HG03039 (cell line): ENCODE data around the gene PANK1.

Experiments
- ATAC-seq: cut with Tn5 transposase; IDR thresholded peaks from one replicate; pipeline ENCODE4 v1.9.1; 2021; ENCODE audit warnings: mild to moderate bottlenecking, moderate library complexity; ENCODE audit not compliant: unreplicated experiment

The PANK1 gene

DNA sequence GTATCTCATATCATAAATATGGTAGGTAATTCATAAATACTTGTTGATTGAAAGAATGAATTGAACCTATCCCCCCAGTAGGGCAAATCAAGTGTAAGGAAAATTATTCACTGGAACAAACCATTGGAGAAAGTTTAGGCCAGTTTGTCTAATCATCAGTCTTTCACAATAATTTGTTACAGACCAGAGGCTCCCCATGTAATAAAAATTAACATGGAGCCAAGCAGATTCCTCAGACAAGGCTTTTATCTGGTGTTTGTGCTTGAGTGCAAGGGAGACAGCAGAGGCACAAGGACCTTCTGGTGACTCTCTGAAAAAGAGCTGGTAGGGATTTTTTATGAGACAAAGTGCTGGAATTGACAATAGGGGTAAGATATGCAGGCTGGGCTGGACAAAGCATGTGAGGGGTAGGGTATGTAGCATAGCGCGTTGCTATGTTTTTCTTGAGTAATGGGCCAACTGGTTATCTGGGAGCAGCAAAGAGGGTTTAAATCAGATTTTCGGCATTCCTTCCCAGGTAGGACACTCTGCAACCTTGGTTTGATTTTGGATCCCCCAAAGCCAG, 7.8 kb upstream of the PANK1 start:
- no peak for ATAC-seq

DNA sequence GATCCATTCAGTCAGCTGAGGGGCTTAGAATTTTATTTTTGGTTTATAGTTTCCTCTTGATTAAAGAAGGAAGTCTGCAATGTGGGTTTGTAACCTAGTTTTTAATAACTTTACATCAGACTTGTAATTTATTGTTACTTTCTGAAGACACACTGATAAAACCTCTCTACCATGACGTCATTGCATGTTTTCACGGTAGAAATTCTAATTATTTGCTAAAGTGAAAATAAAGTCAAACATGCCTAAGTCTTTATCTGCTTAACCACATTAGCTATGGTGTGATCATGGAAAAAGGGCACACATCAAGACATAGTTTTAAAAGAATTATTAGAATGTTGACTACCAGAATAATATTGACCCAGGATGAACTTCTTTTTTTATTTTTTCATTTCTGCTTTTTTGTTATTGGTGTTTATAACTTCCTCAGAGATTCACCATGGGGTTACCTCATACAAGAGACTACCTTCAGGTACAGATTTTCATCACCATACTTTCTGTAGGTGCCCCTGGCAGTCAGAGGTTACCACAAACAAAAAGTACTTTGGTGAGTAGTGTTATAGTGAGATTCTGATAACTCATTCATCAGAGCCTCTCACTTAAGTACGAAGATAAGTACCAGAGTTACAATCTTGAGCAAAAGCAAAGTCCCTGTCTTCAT, 7.0 kb upstream of the PANK1 start:
- ATAC-seq: no peak

- no peak for ATAC-seq
Measured at GRCh38 chr10:89651205-89651915, 6.3 kb upstream of the PANK1 start.

DNA sequence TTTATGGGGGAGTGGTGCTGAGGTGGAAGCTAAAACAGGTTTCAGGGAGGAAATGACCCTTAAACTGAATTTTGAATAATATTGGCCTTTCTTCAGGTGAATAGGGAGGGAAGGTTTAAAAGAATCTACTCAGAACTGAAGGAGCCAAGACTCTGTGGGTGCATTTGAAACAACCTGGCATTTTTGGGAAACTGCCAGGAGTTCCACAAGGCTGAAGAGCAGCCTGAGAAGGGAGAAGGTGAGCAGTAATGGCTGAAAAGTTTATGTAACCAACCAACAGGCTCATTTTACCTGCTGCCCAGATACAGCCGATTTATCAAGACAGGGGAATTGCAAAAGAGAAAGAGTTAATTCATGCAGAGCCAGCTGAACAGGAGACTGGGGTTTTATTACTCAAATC, 4.0 kb upstream of the PANK1 start:
- ATAC-seq: no peak

GRCh38 chr10:89648074-89648473, 3.0 kb upstream of the PANK1 start:
- no peak for ATAC-seq

DNA sequence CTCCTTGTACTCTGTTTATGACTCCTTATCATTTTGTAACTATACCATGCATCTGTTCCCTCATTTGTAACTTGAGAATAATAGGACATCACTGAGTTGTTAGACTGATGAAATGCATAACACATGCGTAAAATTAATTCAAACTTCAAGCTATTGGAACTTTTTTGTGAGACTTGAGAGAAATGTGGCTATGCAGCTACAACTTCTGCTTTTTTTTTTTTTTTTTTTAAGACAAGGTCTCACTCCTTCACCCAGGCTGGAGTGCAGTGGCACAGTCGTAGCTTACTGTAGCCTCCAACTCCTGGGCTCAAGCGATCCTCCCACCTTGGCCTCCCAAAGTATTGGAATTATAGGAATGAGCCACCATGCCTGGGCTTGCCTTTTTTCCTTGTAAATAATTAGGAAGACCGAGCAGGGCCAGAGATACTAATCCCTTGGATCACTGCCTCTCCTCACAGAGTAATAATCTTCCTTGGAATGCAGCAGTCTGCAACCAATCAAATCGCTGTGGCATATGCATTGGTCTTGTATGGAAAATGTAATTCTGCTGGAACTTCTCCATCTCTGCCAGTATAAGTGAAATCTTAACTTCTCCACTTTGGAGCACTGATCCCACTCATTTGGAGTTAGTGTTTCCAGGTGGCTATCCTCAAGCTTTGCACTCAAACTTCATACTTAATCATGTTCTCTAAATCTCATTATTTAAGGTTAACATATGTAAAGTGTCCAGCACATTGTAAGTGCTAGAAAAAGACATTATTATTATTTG, 2.0 kb upstream of the PANK1 start:
- ATAC-seq: no peak

DNA sequence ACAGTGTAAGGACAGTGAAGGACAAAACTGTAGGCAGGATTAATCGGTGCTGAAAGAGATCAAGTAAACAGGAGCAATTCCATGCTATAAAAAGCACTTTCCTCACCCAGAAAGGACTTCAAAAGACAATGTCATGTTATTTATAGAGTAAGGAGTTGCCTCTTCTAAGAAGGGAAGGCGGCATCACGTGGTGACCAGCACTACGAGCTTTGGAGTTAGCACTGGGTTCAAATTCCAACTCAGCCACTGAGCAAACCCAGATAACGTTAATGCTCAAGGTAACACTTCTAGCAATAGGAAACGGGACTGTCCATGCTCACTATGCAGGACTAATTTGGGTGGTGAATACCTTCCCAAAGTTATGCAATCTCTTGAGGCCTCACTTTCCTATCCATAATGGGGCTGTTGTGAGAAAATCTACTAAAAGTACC, 715 bp upstream of the PANK1 start:
- ATAC-seq: no peak

DNA sequence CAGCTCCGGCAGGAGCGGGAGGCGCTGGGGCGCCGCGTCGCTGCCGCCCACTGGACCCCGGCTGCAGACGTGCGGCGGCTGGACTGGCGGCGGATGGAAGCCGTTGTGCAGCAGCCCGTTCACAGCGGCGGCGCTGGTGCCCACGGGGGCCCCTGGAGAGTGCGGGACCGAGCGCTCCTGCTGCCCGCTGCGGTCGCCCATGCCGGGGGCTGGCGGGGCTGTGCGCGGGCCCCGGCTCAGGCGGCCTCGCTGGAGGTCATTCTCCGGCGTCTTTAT, 413 bp downstream of the PANK1 start:
- peak; percentile 27 for ATAC-seq

DNA sequence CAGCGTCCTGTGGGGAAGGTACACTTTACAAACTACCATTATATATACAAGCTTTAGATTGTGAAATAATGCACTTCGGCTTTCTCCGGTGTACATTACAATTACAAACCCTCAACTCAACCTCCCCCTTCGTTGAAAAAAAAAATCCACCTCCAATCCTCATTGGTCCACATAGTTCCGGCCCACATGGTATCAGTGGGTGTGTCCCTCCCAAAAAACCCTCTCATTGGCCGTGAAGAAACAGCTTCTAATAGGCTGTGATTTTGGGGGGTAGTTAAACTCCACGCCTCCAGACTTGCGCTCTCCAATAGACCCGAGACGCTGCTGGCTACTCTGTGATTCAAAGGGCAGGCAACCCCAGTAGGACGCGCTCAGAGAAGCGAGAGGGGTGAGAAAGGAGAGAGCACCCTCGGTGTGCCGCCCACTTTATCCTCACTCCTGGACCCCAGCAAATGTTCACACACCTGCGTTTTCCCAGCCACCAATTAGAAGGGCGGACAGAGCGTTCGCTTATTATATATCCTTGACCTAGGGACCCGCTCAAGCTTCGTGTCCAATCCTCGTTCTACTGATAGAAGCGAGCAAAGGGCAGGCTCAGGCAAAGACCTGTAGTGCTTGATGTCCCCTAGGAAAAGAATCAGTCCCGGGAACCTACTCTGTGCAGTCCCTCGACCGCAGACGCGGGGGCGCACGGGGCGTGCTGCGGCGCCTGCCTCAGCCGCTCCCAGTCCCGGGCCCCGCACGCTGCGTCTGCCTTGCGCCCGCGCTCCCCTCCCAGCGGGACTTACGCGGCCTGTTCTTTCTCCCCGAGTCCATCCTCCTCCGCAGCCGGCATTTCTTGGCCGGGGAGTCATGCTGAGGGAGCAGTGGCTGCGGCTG, 991 bp downstream of the PANK1 start:
- ATAC-seq: peak; percentile 88

DNA sequence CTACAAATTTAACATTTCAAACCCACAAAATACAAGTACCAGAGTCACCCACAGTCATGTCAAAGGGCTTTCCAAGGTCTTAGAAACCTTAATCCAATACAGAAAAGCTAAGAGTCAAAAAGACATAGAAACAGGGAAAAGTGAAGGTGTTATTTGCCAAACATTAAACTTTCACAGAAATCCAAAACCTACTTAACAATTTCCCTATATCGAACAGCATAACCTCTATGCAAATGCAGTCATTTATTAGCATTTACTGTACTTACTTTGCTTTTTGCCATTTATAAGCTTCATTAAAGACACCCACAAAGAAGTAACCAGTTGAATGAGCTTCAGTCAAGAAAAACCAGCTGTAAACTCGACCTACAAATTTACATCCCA, 1.6 kb downstream of the PANK1 start:
- no peak for ATAC-seq

DNA sequence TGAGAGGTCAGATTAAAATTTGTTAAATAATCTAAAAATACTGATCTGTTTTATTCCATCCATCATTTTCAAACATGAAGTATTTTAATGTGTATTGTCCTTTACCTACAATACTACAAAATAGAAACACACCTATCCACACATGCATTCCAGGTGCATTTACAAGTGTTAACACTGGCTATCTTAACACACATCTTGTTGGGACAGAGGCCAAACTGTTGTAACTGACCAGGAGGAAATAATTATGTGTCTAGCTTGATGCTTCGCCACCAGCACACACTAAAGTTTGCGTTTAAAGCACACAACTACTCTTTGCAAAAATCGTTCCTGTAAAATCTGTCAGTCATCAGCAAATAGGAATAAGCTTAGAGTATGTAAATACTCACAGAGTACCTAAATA, 2.8 kb downstream of the PANK1 start:
- no peak for ATAC-seq

DNA sequence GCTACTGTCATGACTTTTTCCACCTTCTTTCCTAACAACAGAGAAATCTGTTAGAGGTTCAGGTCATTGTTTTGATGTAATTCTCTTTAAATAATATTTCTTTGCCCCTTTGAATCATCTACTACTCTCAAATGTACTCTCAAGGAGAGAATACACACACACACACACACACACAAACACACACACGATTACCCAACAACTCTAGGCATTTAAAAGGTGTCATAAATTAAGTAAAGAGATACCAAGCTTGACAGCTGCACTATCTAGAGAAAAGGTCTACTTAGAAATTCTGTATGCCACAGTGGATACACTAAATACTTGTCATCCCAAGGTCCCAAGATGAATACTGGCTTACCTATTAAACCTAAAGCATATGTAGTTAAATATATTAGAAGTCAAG, 4.8 kb downstream of the PANK1 start:
- ATAC-seq: no peak

DNA sequence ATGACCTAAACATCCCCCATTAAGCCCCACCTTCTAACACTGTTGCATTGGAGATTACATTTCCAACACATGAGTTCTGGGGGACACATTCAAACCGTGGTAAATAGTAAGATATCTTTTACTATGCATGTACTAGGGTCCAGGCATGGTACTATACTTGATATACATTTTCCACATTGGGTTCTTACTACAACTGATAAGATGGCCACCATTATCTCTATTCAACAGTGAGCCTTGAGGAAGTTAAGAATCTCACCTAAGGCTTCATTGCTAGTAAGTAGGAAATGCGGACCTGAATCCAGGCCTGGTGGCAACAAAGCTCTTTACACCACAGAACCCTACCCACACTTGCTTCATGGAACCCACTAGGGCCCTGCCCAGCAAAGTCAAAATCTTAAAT, 5.7 kb downstream of the PANK1 start:
- no peak for ATAC-seq

DNA sequence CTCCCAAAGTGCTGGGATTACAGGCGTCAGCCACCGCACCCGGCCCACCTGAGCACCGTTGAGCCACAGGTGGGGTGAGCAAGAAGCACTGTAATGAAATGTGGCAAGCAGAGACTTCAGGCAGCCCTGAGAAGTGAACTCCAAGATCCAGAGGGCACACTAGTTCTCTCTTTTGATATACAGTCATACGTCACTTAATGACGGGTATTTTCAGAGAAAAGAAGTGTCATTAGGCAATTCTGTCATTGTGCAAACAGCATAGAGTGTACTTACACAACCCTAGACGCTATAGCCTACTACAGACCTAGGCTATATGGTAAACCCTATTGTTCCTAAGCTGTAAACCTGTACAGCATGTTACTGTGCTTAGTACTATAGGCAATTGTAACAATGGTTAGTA, 7.9 kb downstream of the PANK1 start:
- ATAC-seq: no peak

GRCh38 chr10:89634637-89635036, 10.4 kb downstream of the PANK1 start:
- no peak for ATAC-seq

GRCh38 chr10:89633484-89633883, 11.6 kb downstream of the PANK1 start:
- no peak for ATAC-seq

DNA sequence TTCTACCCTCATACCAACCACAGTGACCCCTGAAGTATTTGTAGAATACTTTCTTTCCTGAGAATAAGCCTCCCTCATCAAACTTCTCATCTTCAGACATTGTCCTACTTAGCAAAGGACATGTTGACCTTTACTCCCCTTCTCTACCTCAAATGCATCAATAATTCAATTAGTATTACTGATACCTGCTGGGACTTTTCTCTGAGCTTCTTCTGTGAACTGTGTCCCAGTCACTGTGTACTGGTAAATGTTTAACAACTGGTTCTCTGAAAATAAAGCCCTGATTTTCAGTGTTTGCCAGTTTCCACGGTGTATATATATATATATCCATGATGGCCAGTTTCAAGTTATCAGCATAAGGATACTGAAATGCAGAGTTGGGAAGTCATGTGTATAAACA, 12.2 kb downstream of the PANK1 start:
- no peak for ATAC-seq

GRCh38 chr10:89627830-89628229, 17.2 kb downstream of the PANK1 start:
- ATAC-seq: no peak

DNA sequence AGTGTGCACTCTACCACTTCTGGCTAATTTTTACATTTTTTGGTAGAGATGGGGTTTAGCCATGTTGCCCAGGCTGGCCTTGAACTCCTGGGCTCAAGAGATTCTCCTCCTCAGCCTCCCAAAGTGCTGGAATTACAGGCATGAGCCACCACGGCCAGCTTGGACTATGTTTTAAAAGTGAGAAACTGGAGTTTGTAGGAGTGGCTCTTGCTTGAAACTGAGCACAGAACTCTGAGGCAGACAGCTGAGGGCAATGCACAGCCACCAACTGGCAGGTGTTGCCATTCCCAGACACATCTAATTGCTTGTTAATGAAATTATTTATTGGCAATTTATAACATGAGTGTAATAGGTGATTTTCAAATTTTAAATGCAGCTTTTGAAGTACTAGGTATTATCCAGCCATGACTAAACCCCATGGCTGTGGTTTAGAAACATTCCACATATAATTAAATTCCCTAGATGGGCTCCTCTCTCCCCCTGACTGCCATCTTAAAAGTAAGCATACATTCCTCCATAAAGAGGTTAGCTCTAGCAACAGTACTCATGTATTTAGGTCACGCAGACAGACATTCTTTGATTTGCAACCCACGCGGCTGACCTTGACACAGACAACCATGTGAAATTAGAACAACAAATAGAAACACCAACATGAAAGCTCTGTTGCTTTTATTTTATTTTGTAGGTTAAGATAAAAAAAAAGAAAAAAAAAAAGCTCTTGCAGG, 19.8 kb downstream of the PANK1 start:
- ATAC-seq: no peak

DNA sequence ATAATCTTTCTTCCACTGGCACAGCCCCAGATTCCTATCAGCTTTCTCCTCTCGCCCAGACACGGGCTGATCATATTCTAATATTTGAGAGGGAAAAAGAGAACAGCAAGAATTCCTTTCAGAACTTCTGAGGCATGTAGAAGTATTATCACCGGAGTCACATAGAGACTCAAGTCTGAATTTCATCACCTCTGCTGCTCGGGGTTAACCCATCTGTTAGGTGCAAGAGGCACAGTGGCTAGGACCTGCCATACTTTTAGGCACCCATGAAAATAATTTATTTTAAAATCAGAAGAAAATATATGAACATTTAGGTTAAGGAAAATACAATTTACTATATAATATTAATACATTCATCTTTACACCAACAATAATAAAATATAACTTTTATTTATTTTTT, 21.0 kb downstream of the PANK1 start:
- no peak for ATAC-seq
